Activated naive CD8-positive, alpha-beta T cell treated with anti-CD3 and anti-CD28 coated beads for 36 hours (primary cell): ENCODE measurements around the gene VPS13D. TPM values are rescaled to one million over a fixed set of nuclear protein-coding genes. Genes with fewer than 3 reads are reported as not detected.
"Not testable (repeated sequence)": the region's sequence is repeated elsewhere in the genome, so short reads cannot be mapped to it uniquely, and the experiment has no call there.

ENCODE experiments used
- DNase-seq: peaks from one replicate; pipeline ENCODE4 v3.0.0; 2021
- H3K27ac Mint-ChIP-seq: one replicate; pipeline ENCODE4 v1.8.0; 2022; ENCODE audit warnings: mild to moderate bottlenecking, moderate library complexity, mixed read lengths
- H3K27me3 Mint-ChIP-seq: one replicate; pipeline ENCODE4 v1.8.0; 2022; ENCODE audit warnings: mild to moderate bottlenecking, mixed read lengths
- H3K36me3 Mint-ChIP-seq: one replicate; pipeline ENCODE4 v1.8.0; 2021; ENCODE audit warnings: mild to moderate bottlenecking, mixed read lengths
- H3K4me1 Mint-ChIP-seq: one replicate; pipeline ENCODE4 v1.8.0; 2021; ENCODE audit warnings: mixed read lengths
- H3K4me3 Mint-ChIP-seq: one replicate; pipeline ENCODE4 v1.8.0; 2022; ENCODE audit warnings: mild to moderate bottlenecking, moderate library complexity, mixed read lengths
- H3K9me3 Mint-ChIP-seq: one replicate; pipeline ENCODE4 v1.8.0; 2022; ENCODE audit warnings: mixed read lengths
- total RNA-seq, 2 experiments: library from RNA; stranded (reverse); gene quantifications; one replicate each; pipeline ENCODE4 v1.2.3, GENCODE V29; 2021

The VPS13D gene
- total RNA-seq, 2 experiments from 2014 or later, result 27.7 to 29.1 TPM

- Mint-ChIP-seq H3K9me3 (no peaks in the 10 kb centered on the region), H3K4me1 (peaks cover 78% of the 10 kb centered on the region), H3K27ac (no peak overlapping the region), H3K4me3 (no peak overlapping the region), H3K36me3 (peaks cover 55% of the 10 kb centered on the region), H3K27me3 (no peaks in the 10 kb centered on the region)
- no peak for DNase-seq
Measured at GRCh38 chr1:12206238-12206637, 23.6 kb upstream of the VPS13D start.

- no peak overlapping the region for H3K4me3 Mint-ChIP-seq
- peaks cover 71% of the 10 kb centered on the region for H3K4me1 Mint-ChIP-seq
- no peaks in the 10 kb centered on the region for H3K9me3 Mint-ChIP-seq
- no peak for DNase-seq
- no peak overlapping the region for H3K27ac Mint-ChIP-seq
- peaks cover 48% of the 10 kb centered on the region for H3K36me3 Mint-ChIP-seq
- H3K27me3 Mint-ChIP-seq, result no peaks in the 10 kb centered on the region
Measured at GRCh38 chr1:12206792-12207424, 22.9 kb upstream of the VPS13D start.

- Mint-ChIP-seq H3K27ac (peak overlapping the region; percentile 44), H3K4me3 (no peak overlapping the region), H3K27me3 (no peaks in the 10 kb centered on the region), H3K4me1 (peaks cover 59% of the 10 kb centered on the region), H3K9me3 (no peaks in the 10 kb centered on the region), H3K36me3 (peaks cover 40% of the 10 kb centered on the region)
- DNase-seq, result no peak
Measured at GRCh38 chr1:12208271-12208670, 21.6 kb upstream of the VPS13D start.

GRCh38 chr1:12208764-12209494, 20.9 kb upstream of the VPS13D start:
- Mint-ChIP-seq H3K4me1 (peaks cover 52% of the 10 kb centered on the region), H3K9me3 (no peaks in the 10 kb centered on the region), H3K36me3 (peaks cover 33% of the 10 kb centered on the region), H3K4me3 (no peak overlapping the region), H3K27me3 (no peaks in the 10 kb centered on the region), H3K27ac (peak overlapping the region; percentile 26)
- DNase-seq, result peak; percentile 80

GRCh38 chr1:12209495-12209832, 20.4 kb upstream of the VPS13D start:
- Mint-ChIP-seq H3K27me3 (no peaks in the 10 kb centered on the region), H3K27ac (no peak overlapping the region), H3K4me1 (peaks cover 47% of the 10 kb centered on the region), H3K4me3 (no peak overlapping the region), H3K9me3 (no peaks in the 10 kb centered on the region), H3K36me3 (peaks cover 28% of the 10 kb centered on the region)
- DNase-seq, result no peak

- Mint-ChIP-seq H3K27me3 (no peaks in the 10 kb centered on the region), H3K4me3 (no peak overlapping the region), H3K27ac (no peak overlapping the region), H3K9me3 (no peaks in the 10 kb centered on the region), H3K36me3 (no peaks in the 10 kb centered on the region), H3K4me1 (peaks cover 7% of the 10 kb centered on the region)
- no peak for DNase-seq
Measured at GRCh38 chr1:12215118-12215961, 14.5 kb upstream of the VPS13D start.

GRCh38 chr1:12219800-12220199, 10.0 kb upstream of the VPS13D start:
- DNase-seq, result no peak
- peaks cover 13% of the 10 kb centered on the region for H3K9me3 Mint-ChIP-seq
- no peak overlapping the region for H3K27ac Mint-ChIP-seq
- H3K36me3 Mint-ChIP-seq, result peaks cover 9% of the 10 kb centered on the region
- no peak overlapping the region for H3K4me3 Mint-ChIP-seq
- H3K27me3 Mint-ChIP-seq, result no peaks in the 10 kb centered on the region
- no peaks in the 10 kb centered on the region for H3K4me1 Mint-ChIP-seq

- no peak for DNase-seq
- peaks cover 9% of the 10 kb centered on the region for H3K36me3 Mint-ChIP-seq
- no peak overlapping the region for H3K27ac Mint-ChIP-seq
- peaks cover 13% of the 10 kb centered on the region for H3K9me3 Mint-ChIP-seq
- H3K4me3 Mint-ChIP-seq, result no peak overlapping the region
- no peaks in the 10 kb centered on the region for H3K27me3 Mint-ChIP-seq
- H3K4me1 Mint-ChIP-seq, result no peaks in the 10 kb centered on the region
Measured at GRCh38 chr1:12220890-12221289, 8.9 kb upstream of the VPS13D start.

GRCh38 chr1:12222700-12223099, 7.1 kb upstream of the VPS13D start:
- not testable (repeated sequence) for H3K27me3 Mint-ChIP-seq, H3K36me3 Mint-ChIP-seq, H3K4me1 Mint-ChIP-seq, DNase-seq, H3K4me3 Mint-ChIP-seq, H3K27ac Mint-ChIP-seq
- peaks cover 13% of the 10 kb centered on the region for H3K9me3 Mint-ChIP-seq

- H3K4me1 Mint-ChIP-seq, H3K27ac Mint-ChIP-seq, H3K36me3 Mint-ChIP-seq, DNase-seq, H3K4me3 Mint-ChIP-seq, H3K27me3 Mint-ChIP-seq: not testable (repeated sequence)
- peaks cover 13% of the 10 kb centered on the region for H3K9me3 Mint-ChIP-seq
Measured at GRCh38 chr1:12224092-12224491, 5.7 kb upstream of the VPS13D start.

- peaks cover 3% of the 10 kb centered on the region for H3K9me3 Mint-ChIP-seq
- DNase-seq, result no peak
- peaks cover 3% of the 10 kb centered on the region for H3K36me3 Mint-ChIP-seq
- no peak overlapping the region for H3K27ac Mint-ChIP-seq
- H3K4me3 Mint-ChIP-seq, result peak overlapping the region; percentile 73
- H3K27me3 Mint-ChIP-seq, result no peaks in the 10 kb centered on the region
- peaks cover 17% of the 10 kb centered on the region for H3K4me1 Mint-ChIP-seq
Measured at GRCh38 chr1:12228979-12229378, 851 bp upstream of the VPS13D start.

GRCh38 chr1:12229386-12229834, 420 bp upstream of the VPS13D start:
- no peak for DNase-seq
- Mint-ChIP-seq H3K9me3 (no peaks in the 10 kb centered on the region), H3K4me3 (peak overlapping the region; percentile 73), H3K36me3 (peaks cover 3% of the 10 kb centered on the region), H3K4me1 (peaks cover 17% of the 10 kb centered on the region), H3K27ac (peak overlapping the region; percentile 64), H3K27me3 (no peaks in the 10 kb centered on the region)

GRCh38 chr1:12230549-12231275, 882 bp downstream of the VPS13D start:
- H3K27me3 Mint-ChIP-seq, result no peaks in the 10 kb centered on the region
- peaks cover 5% of the 10 kb centered on the region for H3K36me3 Mint-ChIP-seq
- H3K27ac Mint-ChIP-seq, result peak overlapping the region; percentile 51
- peak overlapping the region; percentile 87 for H3K4me3 Mint-ChIP-seq
- H3K4me1 Mint-ChIP-seq, result peaks cover 22% of the 10 kb centered on the region
- DNase-seq, result peak; percentile 23
- H3K9me3 Mint-ChIP-seq, result no peaks in the 10 kb centered on the region

GRCh38 chr1:12231276-12231595, 1.4 kb downstream of the VPS13D start:
- Mint-ChIP-seq H3K4me1 (peaks cover 22% of the 10 kb centered on the region), H3K9me3 (no peaks in the 10 kb centered on the region), H3K27me3 (no peaks in the 10 kb centered on the region), H3K36me3 (peaks cover 5% of the 10 kb centered on the region), H3K27ac (no peak overlapping the region), H3K4me3 (peak overlapping the region; percentile 87)
- no peak for DNase-seq

- peak overlapping the region; percentile 29 for H3K4me3 Mint-ChIP-seq
- H3K36me3 Mint-ChIP-seq, result peaks cover 6% of the 10 kb centered on the region
- H3K9me3 Mint-ChIP-seq, result no peaks in the 10 kb centered on the region
- H3K27ac Mint-ChIP-seq, result no peak overlapping the region
- peaks cover 22% of the 10 kb centered on the region for H3K4me1 Mint-ChIP-seq
- H3K27me3 Mint-ChIP-seq, result no peaks in the 10 kb centered on the region
- no peak for DNase-seq
Measured at GRCh38 chr1:12232221-12232620, 2.4 kb downstream of the VPS13D start.
